Caco-2 (cell line): ENCODE measurements around the gene CXCL13. TPM values are rescaled to one million over a fixed set of nuclear protein-coding genes. Genes with fewer than 3 reads are reported as not detected.

Experiments used
- BruUV-seq: library from RNA; stranded (reverse); fragments of 400-500 nt; replicated peaks from 2 replicates; lab custom pipeline; 2021; lab: Mats Ljungman, UMichigan
- CTCF ChIA-PET: fragments of 300-600 bp; sonication (Branson Sonifier 250); formaldehyde crosslinking; loops from one replicate; lab custom pipeline; 2022; ENCODE audit warnings: antibody characterized with exemption; lab: Charles Lee
- POLR2A ChIA-PET: fragments of 300-600 bp; sonication (Branson Sonifier 250); formaldehyde crosslinking; loops from one replicate; lab custom pipeline; 2022; ENCODE audit warnings: antibody characterized with exemption; lab: Charles Lee
- DNase-seq, 2 experiments: peaks; one replicate each; pipeline versions ENCODE4 v3.0.0 to v3.0.0-alpha.2; 2020 to 2022
- H3K27me3 ChIP-seq: replicated peaks from 2 replicates; pipeline ENCODE4 v1.6.0; 2011; ENCODE audit warnings: low read length; ENCODE audit not compliant: control insufficient read depth, insufficient read depth
- H3K36me3 ChIP-seq: 2 replicates; pipeline ENCODE4 v1.5.1; 2011; ENCODE audit warnings: low read length; ENCODE audit not compliant: control insufficient read depth, insufficient read depth
- H3K4me1 ChIP-seq: fragments of 250-450 bp; sonication (Bioruptor Pico); 2 replicates; pipeline ENCODE4 v1.5.1; 2020; ENCODE audit warnings: mild to moderate bottlenecking
- H3K4me3 ChIP-seq: 2 replicates; pipeline ENCODE4 v1.5.1; 2011; ENCODE audit warnings: low read depth, mild to moderate bottlenecking, control low read depth, low read length
- H3K9me3 ChIP-seq: fragments of 250-450 bp; sonication (Bioruptor Pico); 2 replicates; pipeline ENCODE4 v1.5.1; 2020; ENCODE audit warnings: mild to moderate bottlenecking, moderate library complexity
- H3K27ac Mint-ChIP-seq: one replicate; pipeline ENCODE4 v1.8.0; 2022; ENCODE audit warnings: mixed read lengths; ENCODE audit not compliant: unreplicated experiment
- H3K27me3 Mint-ChIP-seq: one replicate; pipeline ENCODE4 v1.8.0; 2022; ENCODE audit warnings: mixed read lengths; ENCODE audit not compliant: insufficient read depth, unreplicated experiment
- H3K36me3 Mint-ChIP-seq: one replicate; pipeline ENCODE4 v1.8.0; 2022; ENCODE audit warnings: mild to moderate bottlenecking, mixed read lengths; ENCODE audit not compliant: insufficient read depth, unreplicated experiment
- H3K4me1 Mint-ChIP-seq: one replicate; pipeline ENCODE4 v1.8.0; 2022; ENCODE audit warnings: low read depth, mixed read lengths; ENCODE audit not compliant: unreplicated experiment
- H3K4me3 Mint-ChIP-seq: one replicate; pipeline ENCODE4 v1.8.0; 2022; ENCODE audit warnings: mild to moderate bottlenecking, moderate library complexity, mixed read lengths; ENCODE audit not compliant: unreplicated experiment
- H3K9me3 Mint-ChIP-seq: one replicate; pipeline ENCODE4 v1.8.0; 2022; ENCODE audit warnings: mixed read lengths; ENCODE audit not compliant: unreplicated experiment
- CTCF ChIP-seq, 2 experiments: fragments of 200-600 bp in 1 of 2; IDR thresholded peaks; 1 replicate in 1 of 2; 2 replicates in 1 of 2; pipeline versions ENCODE4 v1.5.1 to v1.8.0; 2011 to 2022; ENCODE audit warnings: antibody characterized with exemption in 1 of 2, control low read depth in 1 of 2, inconsistent platforms in 1 of 2, low read depth in 1 of 2, low read length in 1 of 2, mild to moderate bottlenecking in 1 of 2, moderate library complexity in 1 of 2; ENCODE audit not compliant: insufficient read depth in 1 of 2, severe bottlenecking in 1 of 2, unreplicated experiment in 1 of 2
- intact Hi-C: fragments of 100-400 bp; cut with micrococcal nuclease; formaldehyde crosslinking; loops from one replicate; pipeline ENCODE4 v1.10.0; 2022; ENCODE audit not compliant: unreplicated experiment
- total RNA-seq: library from RNA; stranded (reverse); gene quantifications from 2 replicates; pipeline ENCODE4 v1.2.3, GENCODE V29; 2022

Gene CXCL13
- total RNA-seq, 1 experiment from 2014 or later = not detected

- H3K36me3 Mint-ChIP-seq = no peaks in the 10 kb centered on the region
- Histone ChIP-seq H3K36me3 (no peaks in the 10 kb centered on the region), H3K4me1 (no peaks in the 10 kb centered on the region), H3K27me3 (no peaks in the 10 kb centered on the region), H3K4me3 (no peak overlapping the region), H3K9me3 (no peaks in the 10 kb centered on the region)
- intact Hi-C loops = loop anchor here (5.0 to 10.0 kb wide), 2 partner anchors 125 to 232 kb away; no protein-coding TSS in a partner anchor
- ChIA-PET POLR2A (no interaction called here), CTCF (no interaction called here)
- H3K27me3 Mint-ChIP-seq = peaks cover 16% of the 10 kb centered on the region
- TF ChIP-seq CTCF (IDR thresholded peaks at IDR 0.05; ENCODE audit: insufficient read depth in 1 of 2, low read depth in 1 of 2, low read length in 1 of 2, severe bottlenecking in 1 of 2, unreplicated experiment in 1 of 2) = peak; percentile 36 to 51
- no peaks in the 10 kb centered on the region for H3K9me3 Mint-ChIP-seq
- H3K4me3 Mint-ChIP-seq = no peak overlapping the region
- H3K27ac Mint-ChIP-seq = no peak overlapping the region
- DNase-seq = peak in 1 of 2 experiments; percentile 37
- no TSS peak for BruUV-seq
- no peaks in the 10 kb centered on the region for H3K4me1 Mint-ChIP-seq
Observed at GRCh38 chr4:77599378-77599777, 6.2 kb upstream of the CXCL13 start.

GRCh38 chr4:77600521-77601451, 4.8 kb upstream of the CXCL13 start:
- no TSS peak for BruUV-seq
- Mint-ChIP-seq H3K4me1 (no peaks in the 10 kb centered on the region), H3K36me3 (no peaks in the 10 kb centered on the region), H3K27ac (no peak overlapping the region), H3K4me3 (no peak overlapping the region), H3K27me3 (peaks cover 15% of the 10 kb centered on the region), H3K9me3 (no peaks in the 10 kb centered on the region)
- Histone ChIP-seq H3K36me3 (no peaks in the 10 kb centered on the region), H3K4me1 (no peaks in the 10 kb centered on the region), H3K27me3 (no peaks in the 10 kb centered on the region), H3K4me3 (no peak overlapping the region), H3K9me3 (no peaks in the 10 kb centered on the region)
- POLR2A ChIA-PET = no interaction called here
- CTCF ChIA-PET = interaction anchor here (0.8 to 1.6 kb wide), 5 partner anchors 23 to 243 kb away, joined by 3 to 6 read pairs (median 3); no protein-coding TSS in a partner anchor
- peak in 1 of 2 experiments; percentile 35 for DNase-seq
- intact Hi-C loops = loop anchor here (1.0 kb wide), 2 partner anchors 18 to 215 kb away; no protein-coding TSS in a partner anchor
- peak; percentile 61 to 79 for TF ChIP-seq CTCF (IDR thresholded peaks at IDR 0.05; ENCODE audit: insufficient read depth in 1 of 2, low read depth in 1 of 2, low read length in 1 of 2, severe bottlenecking in 1 of 2, unreplicated experiment in 1 of 2)

- Histone ChIP-seq H3K9me3 (no peaks in the 10 kb centered on the region), H3K4me1 (no peaks in the 10 kb centered on the region), H3K27me3 (no peaks in the 10 kb centered on the region), H3K36me3 (no peaks in the 10 kb centered on the region), H3K4me3 (no peak overlapping the region)
- no peak overlapping the region for H3K4me3 Mint-ChIP-seq
- POLR2A ChIA-PET = no interaction called here
- no peak for DNase-seq
- BruUV-seq = no TSS peak
- TF ChIP-seq CTCF (IDR thresholded peaks at IDR 0.05; ENCODE audit: insufficient read depth in 1 of 2, low read depth in 1 of 2, low read length in 1 of 2, severe bottlenecking in 1 of 2, unreplicated experiment in 1 of 2) = no peak
- no peaks in the 10 kb centered on the region for H3K36me3 Mint-ChIP-seq
- intact Hi-C loops = loop anchor here (1.0 kb wide), 2 partner anchors 17 to 216 kb away; no protein-coding TSS in a partner anchor
- no peak overlapping the region for H3K27ac Mint-ChIP-seq
- CTCF ChIA-PET = interaction anchor here (0.8 to 1.6 kb wide), 5 partner anchors 24 to 244 kb away, joined by 3 to 6 read pairs (median 3); no protein-coding TSS in a partner anchor
- peaks cover 13% of the 10 kb centered on the region for H3K27me3 Mint-ChIP-seq
- H3K9me3 Mint-ChIP-seq = no peaks in the 10 kb centered on the region
- H3K4me1 Mint-ChIP-seq = no peaks in the 10 kb centered on the region
Observed at GRCh38 chr4:77601614-77602187, 3.9 kb upstream of the CXCL13 start.
